Muscle layer of colon (tissue), 2 donors: Measurements from ENCODE around the gene TLR10.
"Not testable (repeated sequence)": the region's sequence is repeated elsewhere in the genome, so short reads cannot be mapped to it uniquely, and the experiment has no call there.

ENCODE experiments used
- H3K27ac ChIP-seq: one replicate; pipeline ENCODE4 v1.7.0; 2013; ENCODE audit warnings: low read depth, mild to moderate bottlenecking, low read length, moderate library complexity
- H3K27me3 ChIP-seq, 2 donors: one replicate each; pipeline ENCODE4 v1.7.0; 2013; ENCODE audit warnings: low read length in 2 of 2, mild to moderate bottlenecking in 2 of 2; ENCODE audit not compliant: insufficient read depth in 2 of 2, control insufficient read depth in 1 of 2
- H3K36me3 ChIP-seq: one replicate; pipeline ENCODE4 v1.7.0; 2013; ENCODE audit warnings: mild to moderate bottlenecking, low read length; ENCODE audit not compliant: insufficient read depth
- H3K4me1 ChIP-seq: one replicate; pipeline ENCODE4 v1.7.0; 2013; ENCODE audit warnings: mild to moderate bottlenecking, low read length; ENCODE audit not compliant: insufficient read depth
- H3K4me3 ChIP-seq, 2 donors: one replicate each; pipeline ENCODE4 v1.7.0; 2013; ENCODE audit warnings: low read length in 2 of 2, low read depth in 1 of 2, mild to moderate bottlenecking in 1 of 2, moderate library complexity in 1 of 2
- H3K9ac ChIP-seq: one replicate; pipeline ENCODE4 v1.7.0; 2013; ENCODE audit warnings: low read length
- H3K9me3 ChIP-seq: one replicate; pipeline ENCODE4 v1.7.0; 2013; ENCODE audit warnings: mild to moderate bottlenecking, low read length
- donor health status: abdominal sarcoma.
- donor health status: Adenocarcinoma of cecum.

The TLR10 gene

GRCh38 chr4:38780833-38781484, 1.8 kb downstream of the TLR10 start:
- Histone ChIP-seq H3K4me3 (no peak overlapping the region), H3K9me3 (no peaks in the 10 kb centered on the region), H3K4me1 (no peaks in the 10 kb centered on the region), H3K27ac (no peak overlapping the region), H3K36me3 (no peaks in the 10 kb centered on the region), H3K27me3 (no peaks in the 10 kb centered on the region), H3K9ac (no peak overlapping the region)

GRCh38 chr4:38779790-38780189, 3.0 kb downstream of the TLR10 start:
- Histone ChIP-seq H3K27me3 (no peaks in the 10 kb centered on the region), H3K27ac (no peak overlapping the region), H3K4me1 (no peaks in the 10 kb centered on the region), H3K36me3 (no peaks in the 10 kb centered on the region), H3K9me3 (no peaks in the 10 kb centered on the region), H3K4me3 (no peak overlapping the region), H3K9ac (no peak overlapping the region)

GRCh38 chr4:38777925-38778324, 4.9 kb downstream of the TLR10 start:
- not testable (repeated sequence) for H3K9ac ChIP-seq, H3K27ac ChIP-seq, H3K4me3 ChIP-seq, H3K27me3 ChIP-seq, H3K4me1 ChIP-seq, H3K36me3 ChIP-seq, H3K9me3 ChIP-seq

GRCh38 chr4:38775326-38775725, 7.5 kb downstream of the TLR10 start:
- Histone ChIP-seq H3K9ac (no peak overlapping the region), H3K9me3 (no peaks in the 10 kb centered on the region), H3K4me1 (no peaks in the 10 kb centered on the region), H3K27ac (no peak overlapping the region), H3K36me3 (no peaks in the 10 kb centered on the region), H3K27me3 (no peaks in the 10 kb centered on the region), H3K4me3 (no peak overlapping the region)

- no peaks in the 10 kb centered on the region for H3K9me3 ChIP-seq
- H3K9ac ChIP-seq = no peak overlapping the region
- no peak overlapping the region for H3K4me3 ChIP-seq
- no peaks in the 10 kb centered on the region for H3K4me1 ChIP-seq
- H3K36me3 ChIP-seq = no peaks in the 10 kb centered on the region
- no peaks in the 10 kb centered on the region for H3K27me3 ChIP-seq
- no peak overlapping the region for H3K27ac ChIP-seq
These were observed 8.4 kb downstream of the TLR10 start for GRCh38 chr4:38774181-38774955.

GRCh38 chr4:38770281-38770680, 12.5 kb downstream of the TLR10 start:
- not testable (repeated sequence) for H3K36me3 ChIP-seq, H3K4me1 ChIP-seq, H3K9me3 ChIP-seq, H3K27ac ChIP-seq, H3K9ac ChIP-seq, H3K4me3 ChIP-seq, H3K27me3 ChIP-seq

GRCh38 chr4:38769857-38770256, 12.9 kb downstream of the TLR10 start:
- Histone ChIP-seq H3K27me3 (no peaks in the 10 kb centered on the region), H3K36me3 (no peaks in the 10 kb centered on the region), H3K9me3 (no peaks in the 10 kb centered on the region), H3K27ac (no peak overlapping the region), H3K9ac (no peak overlapping the region), H3K4me1 (peaks cover 5% of the 10 kb centered on the region), H3K4me3 (no peak overlapping the region)

DNA sequence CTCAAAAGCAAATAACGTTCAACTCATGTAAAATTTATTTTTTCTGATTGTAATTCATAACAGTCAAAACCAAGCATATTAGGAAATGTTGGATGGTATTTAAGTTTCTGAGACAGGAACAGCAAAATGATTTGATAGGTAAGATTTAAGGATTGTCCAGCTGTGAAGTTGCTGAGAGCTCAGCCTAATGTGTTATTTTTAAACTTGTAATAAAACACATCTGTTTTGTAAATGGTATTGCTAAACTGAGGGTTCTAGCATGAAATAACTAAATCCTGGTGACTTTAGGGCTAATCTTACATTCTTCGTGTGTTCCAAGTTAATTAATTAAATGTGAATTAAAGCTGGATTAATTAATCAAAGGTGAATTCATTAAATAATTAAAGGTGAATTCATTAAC, 13.3 kb downstream of the TLR10 start:
- Histone ChIP-seq H3K9ac (no peak overlapping the region), H3K27me3 (no peaks in the 10 kb centered on the region), H3K27ac (no peak overlapping the region), H3K4me1 (peaks cover 5% of the 10 kb centered on the region), H3K4me3 (no peak overlapping the region), H3K36me3 (no peaks in the 10 kb centered on the region), H3K9me3 (no peaks in the 10 kb centered on the region)

DNA sequence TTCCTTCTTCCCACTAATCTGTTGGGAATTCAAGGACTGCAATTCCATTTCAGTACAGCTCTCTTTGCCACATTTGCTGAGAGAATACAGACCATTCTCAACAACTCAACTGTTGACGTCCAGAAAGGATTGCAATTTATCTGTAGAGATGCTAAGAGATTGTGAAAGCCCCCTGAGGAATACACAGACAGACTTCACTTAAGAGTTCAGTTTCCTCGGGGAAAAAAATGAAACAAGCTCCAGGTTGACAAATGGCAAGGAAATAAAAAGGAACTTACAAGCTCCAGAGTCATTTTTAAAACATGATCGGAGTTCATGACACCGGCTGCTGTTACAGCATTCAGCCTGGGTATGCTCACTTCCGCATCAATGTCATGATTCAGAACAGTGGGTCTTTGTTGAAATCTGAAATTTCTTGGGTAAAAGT, 13.8 kb downstream of the TLR10 start:
- Histone ChIP-seq H3K36me3 (no peaks in the 10 kb centered on the region), H3K27ac (no peak overlapping the region), H3K4me3 (no peak overlapping the region), H3K9ac (no peak overlapping the region), H3K9me3 (no peaks in the 10 kb centered on the region), H3K27me3 (no peaks in the 10 kb centered on the region), H3K4me1 (peaks cover 5% of the 10 kb centered on the region)

GRCh38 chr4:38766940-38767339, 15.8 kb downstream of the TLR10 start:
- H3K27me3 ChIP-seq, H3K36me3 ChIP-seq, H3K27ac ChIP-seq, H3K4me1 ChIP-seq, H3K9me3 ChIP-seq, H3K4me3 ChIP-seq, H3K9ac ChIP-seq: not testable (repeated sequence)

DNA sequence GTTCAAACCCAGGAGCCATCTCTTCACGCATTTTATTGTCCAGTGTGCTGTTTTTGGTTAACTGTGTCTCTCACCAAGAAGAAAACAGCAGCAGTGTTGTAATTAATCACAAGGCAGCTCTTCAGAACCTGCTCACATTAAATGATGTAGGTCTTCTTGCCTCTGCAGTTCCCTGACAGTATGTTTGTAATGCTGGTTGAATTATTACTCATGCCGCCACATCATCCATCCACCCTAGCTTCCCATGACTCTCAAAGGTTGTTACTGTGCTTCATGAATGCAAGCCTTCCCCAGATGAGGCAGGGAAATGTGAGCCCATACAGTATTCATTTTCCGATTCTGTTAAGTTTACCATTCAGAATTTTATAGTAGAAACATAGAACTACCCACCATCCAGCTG, 17.4 kb downstream of the TLR10 start:
- Histone ChIP-seq H3K27ac (no peak overlapping the region), H3K9me3 (no peaks in the 10 kb centered on the region), H3K36me3 (no peaks in the 10 kb centered on the region), H3K27me3 (no peaks in the 10 kb centered on the region), H3K4me3 (no peak overlapping the region), H3K4me1 (peaks cover 5% of the 10 kb centered on the region), H3K9ac (no peak overlapping the region)

DNA sequence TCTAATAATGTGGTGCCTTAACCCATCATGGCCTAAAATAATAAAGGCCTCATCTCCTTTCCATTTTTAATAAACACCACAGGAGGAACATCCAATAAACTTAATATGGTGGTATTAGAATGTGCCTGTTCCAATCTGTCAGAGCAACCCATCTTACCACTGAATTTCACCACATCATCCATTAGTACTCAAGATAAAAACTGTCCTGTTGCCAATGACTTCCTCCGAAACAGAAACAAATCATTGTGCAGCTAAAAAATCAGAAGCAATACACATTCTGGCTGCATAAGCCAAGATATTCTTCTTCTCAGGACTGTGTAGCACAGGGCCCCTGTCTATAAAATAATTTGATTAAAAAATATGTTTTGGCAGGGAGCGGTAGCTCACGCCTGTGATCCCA, 18.5 kb downstream of the TLR10 start:
- H3K36me3 ChIP-seq = no peaks in the 10 kb centered on the region
- H3K27me3 ChIP-seq = no peaks in the 10 kb centered on the region
- no peak overlapping the region for H3K27ac ChIP-seq
- no peak overlapping the region for H3K4me3 ChIP-seq
- peaks cover 8% of the 10 kb centered on the region for H3K4me1 ChIP-seq
- no peak overlapping the region for H3K9ac ChIP-seq
- no peaks in the 10 kb centered on the region for H3K9me3 ChIP-seq
